BE2C (cell line): ENCODE measurements around the gene GRIK4.

Experiments
- DNase-seq: peaks from one replicate; pipeline ENCODE4 v3.0.0-alpha.2; 2020
- H3K27me3 ChIP-seq: fragments of 250-450 bp; sonication (Bioruptor Pico); 2 replicates; pipeline ENCODE4 v1.5.1; 2020; ENCODE audit warnings: mild to moderate bottlenecking
- H3K36me3 ChIP-seq: fragments of 250-450 bp; sonication (Bioruptor Pico); 2 replicates; pipeline ENCODE4 v1.5.1; 2020; ENCODE audit warnings: mild to moderate bottlenecking
- H3K4me1 ChIP-seq: fragments of 250-450 bp; sonication (Bioruptor Pico); 2 replicates; pipeline ENCODE4 v1.5.1; 2020
- H3K4me3 ChIP-seq: 2 replicates; pipeline ENCODE4 v1.5.1; 2011; ENCODE audit warnings: low read depth, low read length
- H3K9me3 ChIP-seq: fragments of 250-450 bp; sonication (Bioruptor Pico); 2 replicates; pipeline ENCODE4 v1.5.1; 2020
- CTCF ChIP-seq: IDR thresholded peaks from 2 replicates; pipeline ENCODE4 v1.5.1; 2012; ENCODE audit warnings: mild to moderate bottlenecking, low read depth, low read length

Gene GRIK4

GRCh38 chr11:120815319-120816100 is 304.0 kb downstream of the GRIK4 start:
- DNase-seq = no peak
- no peaks in the 10 kb centered on the region for H3K27me3 ChIP-seq

GRCh38 chr11:120816176-120816575 is 304.6 kb downstream of the GRIK4 start:
- no peaks in the 10 kb centered on the region for H3K9me3 ChIP-seq
- H3K36me3 ChIP-seq = no peaks in the 10 kb centered on the region
- H3K4me1 ChIP-seq = no peaks in the 10 kb centered on the region
- DNase-seq = no peak
- TF ChIP-seq CTCF = no peak
- H3K27me3 ChIP-seq = no peaks in the 10 kb centered on the region
- H3K4me3 ChIP-seq = no peak overlapping the region

More at GRCh38 chr11:120815319-120816100, 304.0 kb downstream of the GRIK4 start:
- Histone ChIP-seq H3K9me3 (no peaks in the 10 kb centered on the region), H3K4me3 (no peak overlapping the region), H3K36me3 (no peaks in the 10 kb centered on the region), H3K4me1 (no peaks in the 10 kb centered on the region)
- TF ChIP-seq CTCF = peak; percentile 22

GRCh38 chr11:120816711-120817110 is 305.2 kb downstream of the GRIK4 start:
- Histone ChIP-seq H3K4me3 (no peak overlapping the region), H3K36me3 (no peaks in the 10 kb centered on the region), H3K9me3 (no peaks in the 10 kb centered on the region), H3K27me3 (no peaks in the 10 kb centered on the region), H3K4me1 (no peaks in the 10 kb centered on the region)
- TF ChIP-seq CTCF = no peak
- no peak for DNase-seq

- DNase-seq = no peak
Measured at GRCh38 chr11:120817158-120817557, 305.6 kb downstream of the GRIK4 start.

GRCh38 chr11:120818097-120818496 is 306.5 kb downstream of the GRIK4 start:
- no peak for TF ChIP-seq CTCF

More at GRCh38 chr11:120817158-120817557, 305.6 kb downstream of the GRIK4 start:
- H3K4me3 ChIP-seq = no peak overlapping the region
- TF ChIP-seq CTCF = no peak
- H3K4me1 ChIP-seq = no peaks in the 10 kb centered on the region
- no peaks in the 10 kb centered on the region for H3K27me3 ChIP-seq
- H3K9me3 ChIP-seq = no peaks in the 10 kb centered on the region
- H3K36me3 ChIP-seq = no peaks in the 10 kb centered on the region

GRCh38 chr11:120819003-120819402 is 307.5 kb downstream of the GRIK4 start:
- Histone ChIP-seq H3K27me3 (no peaks in the 10 kb centered on the region), H3K4me1 (no peaks in the 10 kb centered on the region), H3K9me3 (no peaks in the 10 kb centered on the region), H3K4me3 (no peak overlapping the region), H3K36me3 (no peaks in the 10 kb centered on the region)
- TF ChIP-seq CTCF = no peak
- no peak for DNase-seq

More at GRCh38 chr11:120818097-120818496, 306.5 kb downstream of the GRIK4 start:
- H3K4me1 ChIP-seq = no peaks in the 10 kb centered on the region
- H3K27me3 ChIP-seq = no peaks in the 10 kb centered on the region
- no peak overlapping the region for H3K4me3 ChIP-seq
- no peaks in the 10 kb centered on the region for H3K9me3 ChIP-seq
- no peak for DNase-seq
- no peaks in the 10 kb centered on the region for H3K36me3 ChIP-seq
